HG03571 (cell line): ENCODE data around the gene PRCD.

Experiments
- ATAC-seq: cut with Tn5 transposase; IDR thresholded peaks from one replicate; pipeline ENCODE4 v1.9.1; 2021; ENCODE audit not compliant: unreplicated experiment

The PRCD gene

DNA sequence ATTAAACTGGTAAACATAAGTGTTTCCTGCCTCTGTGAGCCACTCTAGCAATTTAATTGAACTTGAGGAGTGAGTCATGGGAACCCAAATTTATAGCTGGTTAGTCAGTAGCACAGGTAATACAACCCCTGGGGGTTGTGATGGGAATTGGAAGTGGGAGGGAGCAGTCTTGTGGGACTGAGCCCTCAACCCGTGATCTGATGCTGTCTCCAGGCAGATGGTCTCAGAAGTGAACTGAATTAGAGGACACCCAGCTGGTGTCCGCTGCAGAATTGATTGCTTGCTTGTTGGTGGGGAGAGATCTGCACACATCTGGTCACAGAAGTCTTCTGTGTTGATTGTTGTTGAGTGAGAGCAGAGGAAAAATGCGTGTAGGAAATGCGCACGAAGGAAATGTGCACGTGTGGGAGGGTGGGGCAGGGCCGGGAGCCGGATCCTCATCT lies 53.6 kb downstream of the PRCD start:
- ATAC-seq: no peak

DNA sequence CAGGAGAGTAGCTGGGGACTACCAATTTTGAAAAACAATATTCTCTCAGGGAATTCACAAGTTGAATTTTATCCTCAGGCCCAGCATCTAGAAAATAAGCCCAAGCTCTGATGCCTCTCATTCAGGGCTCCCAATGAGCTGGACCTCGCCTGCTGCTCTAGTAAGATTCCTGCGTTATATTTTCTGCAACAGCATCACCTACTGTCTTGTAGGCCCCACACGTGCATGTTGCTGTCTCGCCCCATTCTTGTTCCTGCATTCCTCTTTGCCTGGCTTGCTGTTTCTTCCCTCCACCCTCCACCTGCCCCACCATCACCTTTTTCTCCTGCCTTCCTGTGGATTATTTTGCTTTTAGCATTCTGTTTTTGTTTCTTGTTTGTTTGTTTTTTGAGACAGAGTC lies 54.1 kb downstream of the PRCD start:
- no peak for ATAC-seq

DNA sequence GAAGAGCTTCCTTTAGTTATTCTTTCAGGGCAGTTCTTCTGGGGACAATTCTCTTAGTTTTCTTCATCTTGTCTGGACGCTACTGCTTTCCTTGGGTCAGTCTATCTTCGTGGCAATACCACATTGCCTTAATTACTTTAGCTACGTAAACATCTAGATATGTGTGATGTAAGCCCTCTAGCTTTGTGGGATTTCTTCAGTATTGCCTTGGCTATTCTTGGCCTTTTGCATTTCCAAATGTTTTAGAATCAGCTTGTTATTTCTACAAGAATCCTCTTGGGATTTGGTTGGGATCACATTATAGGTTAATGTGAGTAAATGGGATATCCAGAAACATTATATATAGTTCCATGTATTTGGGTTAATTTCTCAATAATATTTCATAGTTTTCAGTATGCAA lies 54.8 kb downstream of the PRCD start:
- ATAC-seq: no peak
